Measurements from ENCODE around the gene NFATC2.

Gene NFATC2

DNA sequence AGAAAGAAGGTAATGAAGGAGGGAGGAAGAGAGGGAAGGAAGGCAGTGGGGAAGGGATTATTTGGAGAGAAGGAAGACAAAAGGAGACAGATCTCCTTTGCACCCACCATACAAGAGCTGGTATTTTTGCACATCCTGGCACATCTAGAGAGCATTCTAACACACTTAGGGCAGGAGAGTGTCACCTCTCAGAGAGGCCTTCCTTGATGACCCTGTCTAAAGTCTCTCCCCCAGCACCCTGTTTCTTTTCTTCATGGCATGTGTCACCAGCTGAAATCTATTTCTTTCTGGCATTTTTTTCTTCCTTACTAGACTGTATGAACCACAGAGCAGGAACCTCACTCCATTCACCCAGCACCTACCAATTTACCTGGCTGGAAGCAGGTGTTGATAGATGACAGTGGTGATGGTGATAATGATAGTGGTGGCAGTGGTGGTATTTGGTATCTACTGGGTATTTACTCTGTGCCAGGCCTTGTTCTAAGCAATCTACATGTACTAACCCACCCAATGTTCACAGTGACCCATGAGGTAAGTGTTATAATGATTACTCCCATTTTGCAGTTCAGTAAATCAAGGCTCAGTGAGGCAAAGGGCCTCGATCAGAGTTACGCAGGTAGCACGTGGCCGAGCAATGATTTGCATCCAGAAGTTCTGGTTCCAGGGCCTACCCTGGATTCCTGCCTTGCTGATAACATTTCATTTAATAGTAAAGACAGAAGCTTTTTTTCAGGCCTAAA is 131.8 kb downstream of the NFATC2 start:
- DNase-seq (ENCODE audit: low read depth, low spot score): no peak
- no peaks in the 10 kb centered on the region for H3K9me3 ChIP-seq (ENCODE audit: insufficient read depth, low read length)
- no peak for TF ChIP-seq YY1 (IDR thresholded peaks at IDR 0.05; ENCODE audit: insufficient read depth, insufficient read length)
- TF ChIP-seq ZNF274 (IDR thresholded peaks at IDR 0.05; ENCODE audit: low read depth, low read length): no peak
- TF ChIP-seq SUZ12 (IDR thresholded peaks at IDR 0.05; ENCODE audit: extremely low read depth, insufficient read depth, insufficient read length): no peak
- peaks cover 9% of the 10 kb centered on the region for H3K4me1 ChIP-seq (ENCODE audit: insufficient read depth, insufficient read length)
- no peaks in the 10 kb centered on the region for H3K36me3 ChIP-seq (ENCODE audit: insufficient read depth, insufficient read length, low read length)
- H3K27me3 ChIP-seq (ENCODE audit: insufficient read depth, insufficient read length): no peaks in the 10 kb centered on the region
- H3K4me3 ChIP-seq (ENCODE audit: insufficient read length, low read depth): no peak overlapping the region
- H3K9ac ChIP-seq (ENCODE audit: insufficient read length, low read depth): no peak overlapping the region

DNA sequence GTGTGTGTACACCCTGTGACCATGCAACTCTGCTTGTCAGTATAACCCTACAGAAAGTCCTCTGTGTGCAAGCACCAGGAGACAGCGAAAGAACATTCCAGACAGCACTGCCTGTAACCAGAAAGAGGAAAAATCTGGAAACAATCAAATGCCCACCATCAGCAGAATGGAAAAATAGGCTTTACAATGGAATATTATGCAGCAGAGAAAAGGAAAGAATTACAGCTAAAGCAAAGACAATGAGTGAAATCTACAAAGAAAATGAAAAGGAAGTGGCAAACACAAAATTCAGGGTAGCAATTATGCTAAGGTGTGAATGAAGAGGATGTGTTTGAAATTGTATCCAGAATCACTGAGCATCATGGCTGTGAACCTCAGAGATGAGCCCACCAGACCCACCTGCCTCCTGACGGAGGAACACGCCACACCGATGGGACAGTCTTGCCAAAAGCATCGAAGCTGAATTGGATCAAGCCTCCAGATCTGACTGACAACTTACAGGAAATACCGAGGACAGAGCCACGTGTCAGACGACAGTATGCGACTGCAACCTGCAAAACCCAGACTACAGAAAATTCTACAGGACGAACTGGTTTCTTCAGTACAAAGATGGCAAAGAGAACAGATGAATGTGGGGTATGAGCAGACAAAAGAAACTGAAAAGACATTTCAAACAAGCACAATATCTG is 133.2 kb downstream of the NFATC2 start:
- H3K4me1 ChIP-seq (ENCODE audit: insufficient read depth, insufficient read length): peaks cover 9% of the 10 kb centered on the region
- H3K27me3 ChIP-seq (ENCODE audit: insufficient read depth, insufficient read length): no peaks in the 10 kb centered on the region
- H3K4me3 ChIP-seq (ENCODE audit: insufficient read length, low read depth): no peak overlapping the region
- DNase-seq (ENCODE audit: low read depth, low spot score): no peak
- no peaks in the 10 kb centered on the region for H3K9me3 ChIP-seq (ENCODE audit: insufficient read depth, low read length)
- no peaks in the 10 kb centered on the region for H3K36me3 ChIP-seq (ENCODE audit: insufficient read depth, insufficient read length, low read length)
- no peak overlapping the region for H3K9ac ChIP-seq (ENCODE audit: insufficient read length, low read depth)
- TF ChIP-seq YY1 (IDR thresholded peaks at IDR 0.05; ENCODE audit: insufficient read depth, insufficient read length) (no peak), SUZ12 (IDR thresholded peaks at IDR 0.05; ENCODE audit: extremely low read depth, insufficient read depth, insufficient read length) (no peak), ZNF274 (IDR thresholded peaks at IDR 0.05; ENCODE audit: low read depth, low read length) (no peak)

DNA sequence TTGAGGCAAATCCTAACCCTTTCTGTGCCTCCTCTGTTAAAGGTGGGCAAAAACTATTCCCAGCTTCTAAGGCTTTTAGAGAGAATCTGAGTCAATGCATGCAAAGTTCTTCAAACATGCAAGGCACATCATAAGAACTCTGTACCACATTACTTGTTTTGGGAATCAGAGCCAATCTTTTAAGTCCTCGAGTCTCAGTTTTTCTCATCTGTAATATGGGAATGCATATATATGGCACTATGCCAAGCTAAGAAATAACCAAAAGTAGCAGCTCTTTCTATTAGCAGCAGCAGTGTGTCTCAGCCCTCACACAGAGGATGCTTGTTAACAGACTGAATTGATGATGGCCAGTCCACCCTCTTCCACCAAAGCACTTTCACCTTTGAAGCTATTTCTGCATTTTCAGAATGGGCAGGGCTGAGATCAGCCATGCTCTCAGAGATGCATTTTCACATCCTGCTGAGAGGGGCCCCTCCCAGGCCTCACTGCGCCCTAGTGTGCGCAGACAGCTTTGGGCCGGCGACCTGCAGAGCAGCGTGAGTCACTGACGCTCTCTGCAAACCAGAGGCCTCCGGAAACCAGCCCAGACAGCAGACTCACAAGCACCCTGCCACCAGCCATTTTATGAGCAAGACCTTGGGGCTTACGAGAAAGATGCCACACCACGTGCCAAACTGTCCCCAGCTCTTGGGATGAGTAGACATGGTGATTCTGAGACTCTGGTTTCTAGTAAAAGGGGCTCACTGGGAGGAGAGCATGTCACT is 138.0 kb downstream of the NFATC2 start:
- H3K27me3 ChIP-seq (ENCODE audit: insufficient read depth, insufficient read length): no peaks in the 10 kb centered on the region
- no peak for TF ChIP-seq SUZ12 (IDR thresholded peaks at IDR 0.05; ENCODE audit: extremely low read depth, insufficient read depth, insufficient read length)
- TF ChIP-seq ZNF274 (IDR thresholded peaks at IDR 0.05; ENCODE audit: low read depth, low read length): no peak
- TF ChIP-seq YY1 (IDR thresholded peaks at IDR 0.05; ENCODE audit: insufficient read depth, insufficient read length): no peak
- peaks cover 5% of the 10 kb centered on the region for H3K4me1 ChIP-seq (ENCODE audit: insufficient read depth, insufficient read length)
- no peaks in the 10 kb centered on the region for H3K9me3 ChIP-seq (ENCODE audit: insufficient read depth, low read length)
- DNase-seq (ENCODE audit: low read depth, low spot score): no peak
- H3K4me3 ChIP-seq (ENCODE audit: insufficient read length, low read depth): no peak overlapping the region
- H3K9ac ChIP-seq (ENCODE audit: insufficient read length, low read depth): no peak overlapping the region
- no peaks in the 10 kb centered on the region for H3K36me3 ChIP-seq (ENCODE audit: insufficient read depth, insufficient read length, low read length)

DNA sequence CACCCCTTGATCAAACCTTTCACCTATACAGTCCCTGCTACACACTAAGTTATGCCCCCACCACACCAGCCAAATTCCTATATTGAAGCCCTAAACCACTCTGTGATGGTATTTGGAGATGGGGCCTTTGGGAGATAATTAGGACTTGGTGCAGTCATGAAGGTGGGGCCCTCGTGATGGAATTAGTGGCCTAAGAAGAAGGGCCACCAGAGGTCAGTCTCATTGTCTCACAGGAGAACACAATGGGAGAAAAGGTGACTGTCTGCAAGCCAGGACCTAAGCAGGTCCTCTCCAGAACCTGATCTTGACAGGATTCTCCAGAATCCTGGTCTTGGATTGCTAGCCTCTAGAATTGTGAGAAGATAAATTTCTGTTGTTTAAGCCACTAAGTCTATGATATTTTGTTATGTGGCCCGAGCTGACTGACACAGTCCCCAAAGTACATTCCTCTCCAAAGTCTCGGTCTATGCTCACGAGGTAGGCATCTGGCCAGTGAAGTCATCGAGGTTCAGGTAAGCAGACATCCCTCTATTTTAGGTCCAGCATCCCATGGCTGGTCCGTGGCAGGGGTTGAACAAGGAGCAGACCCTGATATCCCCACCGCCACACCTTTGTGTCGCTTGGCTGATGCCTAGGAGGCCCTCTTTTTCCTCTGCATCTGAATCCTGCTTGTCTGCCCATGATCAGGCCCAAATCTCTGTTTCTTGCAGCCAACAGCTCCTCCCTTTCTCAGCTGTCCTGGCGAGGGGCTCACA is 138.9 kb downstream of the NFATC2 start:
- Histone ChIP-seq H3K9me3 (ENCODE audit: insufficient read depth, low read length) (no peaks in the 10 kb centered on the region), H3K27me3 (ENCODE audit: insufficient read depth, insufficient read length) (no peaks in the 10 kb centered on the region), H3K9ac (ENCODE audit: insufficient read length, low read depth) (no peak overlapping the region), H3K4me1 (ENCODE audit: insufficient read depth, insufficient read length) (peaks cover 5% of the 10 kb centered on the region), H3K36me3 (ENCODE audit: insufficient read depth, insufficient read length, low read length) (no peaks in the 10 kb centered on the region), H3K4me3 (ENCODE audit: insufficient read length, low read depth) (no peak overlapping the region)
- TF ChIP-seq YY1 (IDR thresholded peaks at IDR 0.05; ENCODE audit: insufficient read depth, insufficient read length) (no peak), ZNF274 (IDR thresholded peaks at IDR 0.05; ENCODE audit: low read depth, low read length) (no peak), SUZ12 (IDR thresholded peaks at IDR 0.05; ENCODE audit: extremely low read depth, insufficient read depth, insufficient read length) (no peak)
- DNase-seq (ENCODE audit: low read depth, low spot score): no peak

DNA sequence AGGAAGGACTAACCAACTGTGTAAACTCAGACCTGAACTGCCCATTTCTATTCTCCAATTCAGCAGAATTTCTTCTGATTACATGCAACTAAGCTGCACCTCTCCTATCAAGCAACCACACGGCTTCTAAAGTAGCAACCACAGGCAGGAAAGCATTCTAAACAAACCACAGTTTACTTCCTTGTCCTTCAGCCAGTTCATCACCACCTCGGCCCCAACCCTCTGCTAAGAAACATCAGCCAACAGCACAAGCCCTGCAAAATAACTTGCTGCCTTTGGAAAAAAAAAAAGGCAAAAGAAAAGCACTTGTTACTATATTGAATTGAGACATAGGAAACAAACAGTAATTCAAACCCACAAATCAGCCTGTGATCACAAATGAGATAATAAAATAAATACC is 140.3 kb downstream of the NFATC2 start:
- H3K27me3 ChIP-seq (ENCODE audit: insufficient read depth, insufficient read length): no peaks in the 10 kb centered on the region
- no peaks in the 10 kb centered on the region for H3K36me3 ChIP-seq (ENCODE audit: insufficient read depth, insufficient read length, low read length)
- H3K9me3 ChIP-seq (ENCODE audit: insufficient read depth, low read length): no peaks in the 10 kb centered on the region
- no peak for DNase-seq (ENCODE audit: low read depth, low spot score)
- peaks cover 11% of the 10 kb centered on the region for H3K4me1 ChIP-seq (ENCODE audit: insufficient read depth, insufficient read length)
- TF ChIP-seq ZNF274 (IDR thresholded peaks at IDR 0.05; ENCODE audit: low read depth, low read length) (no peak), SUZ12 (IDR thresholded peaks at IDR 0.05; ENCODE audit: extremely low read depth, insufficient read depth, insufficient read length) (no peak), YY1 (IDR thresholded peaks at IDR 0.05; ENCODE audit: insufficient read depth, insufficient read length) (no peak)
- no peak overlapping the region for H3K4me3 ChIP-seq (ENCODE audit: insufficient read length, low read depth)
- no peak overlapping the region for H3K9ac ChIP-seq (ENCODE audit: insufficient read length, low read depth)

DNA sequence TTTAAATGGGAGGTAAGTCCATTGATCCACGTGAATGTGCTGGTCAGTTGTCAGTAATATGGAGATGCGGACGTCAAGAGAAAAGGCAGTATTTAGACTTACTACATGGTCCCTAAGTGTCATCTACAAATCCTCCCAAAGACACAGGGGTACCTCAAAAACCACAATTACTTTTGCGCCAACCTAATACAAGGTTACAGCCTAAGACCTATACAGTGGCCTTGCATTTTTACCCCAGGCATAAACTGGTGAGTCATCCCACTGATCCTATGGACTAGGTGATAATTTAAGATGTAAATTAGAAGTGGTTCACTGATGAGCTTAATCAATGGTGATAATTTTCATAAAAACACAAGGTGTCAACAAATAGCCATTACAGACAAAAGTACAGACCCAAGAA is 141.0 kb downstream of the NFATC2 start:
- no peak for TF ChIP-seq YY1 (IDR thresholded peaks at IDR 0.05; ENCODE audit: insufficient read depth, insufficient read length)
- TF ChIP-seq SUZ12 (IDR thresholded peaks at IDR 0.05; ENCODE audit: extremely low read depth, insufficient read depth, insufficient read length): no peak
- TF ChIP-seq ZNF274 (IDR thresholded peaks at IDR 0.05; ENCODE audit: low read depth, low read length): no peak
- Histone ChIP-seq H3K4me1 (ENCODE audit: insufficient read depth, insufficient read length) (peaks cover 14% of the 10 kb centered on the region), H3K9ac (ENCODE audit: insufficient read length, low read depth) (no peak overlapping the region), H3K9me3 (ENCODE audit: insufficient read depth, low read length) (no peaks in the 10 kb centered on the region), H3K27me3 (ENCODE audit: insufficient read depth, insufficient read length) (no peaks in the 10 kb centered on the region), H3K36me3 (ENCODE audit: insufficient read depth, insufficient read length, low read length) (no peaks in the 10 kb centered on the region), H3K4me3 (ENCODE audit: insufficient read length, low read depth) (no peak overlapping the region)
- no peak for DNase-seq (ENCODE audit: low read depth, low spot score)

Measured in NT2/D1 (cell line).